ENCODE results near the gene GOPC. TPM values are rescaled to one million over a fixed set of nuclear protein-coding genes. Genes with fewer than 3 reads are reported as not detected.

Gene GOPC
- total RNA-seq, 1 experiment from 2014 or later: 18.7 TPM

GRCh38 chr6:117637770-117638169 is 35.5 kb upstream of the GOPC start:
- ChIA-PET CTCF (no interaction called here), POLR2A (no interaction called here)
- DNase-seq (ENCODE audit: low spot score) (no peak), ATAC-seq (no peak)
- Mint-ChIP-seq H3K27ac (no peak overlapping the region), H3K4me3 (no peak overlapping the region), H3K4me1 (no peaks in the 10 kb centered on the region), H3K9me3 (peaks cover 50% of the 10 kb centered on the region), H3K36me3 (peaks cover 44% of the 10 kb centered on the region), H3K27me3 (ENCODE audit: low read depth) (no peaks in the 10 kb centered on the region; the same call in 1 of the 2 replicates)
- no peak for TF ChIP-seq RELA (CRISPR knock-in tag; IDR thresholded peaks at IDR 0.05; ENCODE audit: borderline replicate concordance)
- TF ChIP-seq, protein P1, sequence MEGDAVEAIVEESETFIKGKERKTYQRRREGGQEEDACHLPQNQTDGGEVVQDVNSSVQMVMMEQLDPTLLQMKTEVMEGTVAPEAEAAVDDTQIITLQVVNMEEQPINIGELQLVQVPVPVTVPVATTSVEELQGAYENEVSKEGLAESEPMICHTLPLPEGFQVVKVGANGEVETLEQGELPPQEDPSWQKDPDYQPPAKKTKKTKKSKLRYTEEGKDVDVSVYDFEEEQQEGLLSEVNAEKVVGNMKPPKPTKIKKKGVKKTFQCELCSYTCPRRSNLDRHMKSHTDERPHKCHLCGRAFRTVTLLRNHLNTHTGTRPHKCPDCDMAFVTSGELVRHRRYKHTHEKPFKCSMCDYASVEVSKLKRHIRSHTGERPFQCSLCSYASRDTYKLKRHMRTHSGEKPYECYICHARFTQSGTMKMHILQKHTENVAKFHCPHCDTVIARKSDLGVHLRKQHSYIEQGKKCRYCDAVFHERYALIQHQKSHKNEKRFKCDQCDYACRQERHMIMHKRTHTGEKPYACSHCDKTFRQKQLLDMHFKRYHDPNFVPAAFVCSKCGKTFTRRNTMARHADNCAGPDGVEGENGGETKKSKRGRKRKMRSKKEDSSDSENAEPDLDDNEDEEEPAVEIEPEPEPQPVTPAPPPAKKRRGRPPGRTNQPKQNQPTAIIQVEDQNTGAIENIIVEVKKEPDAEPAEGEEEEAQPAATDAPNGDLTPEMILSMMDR (IDR thresholded peaks at IDR 0.05): no peak

DNA sequence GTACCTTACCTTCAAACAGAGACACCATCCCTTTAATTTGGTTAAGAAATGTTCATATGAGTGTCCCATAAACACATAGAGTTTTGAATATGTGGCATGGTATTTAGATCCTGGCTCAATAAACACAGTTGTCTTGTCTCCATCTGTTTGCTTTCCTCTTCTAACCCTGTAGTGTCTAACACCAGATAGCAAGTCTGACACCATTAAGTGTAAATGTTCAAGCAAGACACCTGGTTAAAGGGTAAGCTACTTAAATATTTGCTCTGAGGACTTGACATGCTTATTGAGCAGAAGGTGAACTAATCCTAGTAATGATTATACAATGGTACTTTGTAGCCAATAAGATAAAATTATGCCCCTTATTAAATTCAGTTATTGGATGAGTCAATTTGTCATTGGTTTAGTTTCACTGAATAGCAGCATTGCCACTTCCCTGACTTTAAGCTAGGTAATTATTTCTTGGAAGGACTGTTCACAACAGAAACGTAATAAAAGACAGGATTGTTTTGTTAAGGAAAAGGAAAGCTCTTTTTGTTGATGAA is 26.9 kb upstream of the GOPC start:
- POLR2A ChIA-PET: no interaction called here
- Mint-ChIP-seq H3K4me3 (no peak overlapping the region), H3K27ac (no peak overlapping the region), H3K36me3 (peaks cover 64% of the 10 kb centered on the region), H3K27me3 (ENCODE audit: low read depth) (peaks cover 2% of the 10 kb centered on the region; the same call in 1 of the 2 replicates), H3K4me1 (no peaks in the 10 kb centered on the region), H3K9me3 (peaks cover 70% of the 10 kb centered on the region)
- no peak for DNase-seq (ENCODE audit: low spot score)
- no peak for ATAC-seq
- CTCF ChIA-PET: no interaction called here
- TF ChIP-seq ZNF138 (CRISPR knock-in tag; conservative IDR thresholded peaks at IDR 0.05) (no peak), ZNF317 (CRISPR knock-in tag; IDR thresholded peaks at IDR 0.05; ENCODE audit: borderline replicate concordance, low read depth) (no peak), SP1 (CRISPR knock-in tag; conservative IDR thresholded peaks at IDR 0.05) (no peak), NR3C1 (CRISPR knock-in tag; conservative IDR thresholded peaks at IDR 0.05; ENCODE audit: low read depth) (no peak), CREM (CRISPR knock-in tag; IDR thresholded peaks at IDR 0.05) (no peak), GTF2I (CRISPR knock-in tag; conservative IDR thresholded peaks at IDR 0.05) (no peak), HMGA2 (CRISPR knock-in tag; IDR thresholded peaks at IDR 0.05) (no peak), ZNF416 (CRISPR knock-in tag; IDR thresholded peaks at IDR 0.05) (no peak), SMAD4 (CRISPR knock-in tag; IDR thresholded peaks at IDR 0.05) (no peak), TCF7 (CRISPR knock-in tag; IDR thresholded peaks at IDR 0.05; ENCODE audit: low read depth) (no peak), ELF4 (CRISPR knock-in tag; IDR thresholded peaks at IDR 0.05; ENCODE audit: low read depth) (no peak)
- TF ChIP-seq, protein P2, sequence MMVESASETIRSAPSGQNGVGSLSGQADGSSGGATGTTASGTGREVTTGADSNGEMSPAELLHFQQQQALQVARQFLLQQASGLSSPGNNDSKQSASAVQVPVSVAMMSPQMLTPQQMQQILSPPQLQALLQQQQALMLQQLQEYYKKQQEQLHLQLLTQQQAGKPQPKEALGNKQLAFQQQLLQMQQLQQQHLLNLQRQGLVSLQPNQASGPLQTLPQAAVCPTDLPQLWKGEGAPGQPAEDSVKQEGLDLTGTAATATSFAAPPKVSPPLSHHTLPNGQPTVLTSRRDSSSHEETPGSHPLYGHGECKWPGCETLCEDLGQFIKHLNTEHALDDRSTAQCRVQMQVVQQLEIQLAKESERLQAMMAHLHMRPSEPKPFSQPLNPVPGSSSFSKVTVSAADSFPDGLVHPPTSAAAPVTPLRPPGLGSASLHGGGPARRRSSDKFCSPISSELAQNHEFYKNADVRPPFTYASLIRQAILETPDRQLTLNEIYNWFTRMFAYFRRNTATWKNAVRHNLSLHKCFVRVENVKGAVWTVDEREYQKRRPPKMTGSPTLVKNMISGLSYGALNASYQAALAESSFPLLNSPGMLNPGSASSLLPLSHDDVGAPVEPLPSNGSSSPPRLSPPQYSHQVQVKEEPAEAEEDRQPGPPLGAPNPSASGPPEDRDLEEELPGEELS (CRISPR knock-in tag; IDR thresholded peaks at IDR 0.05): no peak
- TF ChIP-seq, protein P3, sequence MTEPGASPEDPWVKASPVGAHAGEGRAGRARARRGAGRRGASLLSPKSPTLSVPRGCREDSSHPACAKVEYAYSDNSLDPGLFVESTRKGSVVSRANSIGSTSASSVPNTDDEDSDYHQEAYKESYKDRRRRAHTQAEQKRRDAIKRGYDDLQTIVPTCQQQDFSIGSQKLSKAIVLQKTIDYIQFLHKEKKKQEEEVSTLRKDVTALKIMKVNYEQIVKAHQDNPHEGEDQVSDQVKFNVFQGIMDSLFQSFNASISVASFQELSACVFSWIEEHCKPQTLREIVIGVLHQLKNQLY (CRISPR knock-in tag; IDR thresholded peaks at IDR 0.05): no peak
- TF ChIP-seq, protein P4, sequence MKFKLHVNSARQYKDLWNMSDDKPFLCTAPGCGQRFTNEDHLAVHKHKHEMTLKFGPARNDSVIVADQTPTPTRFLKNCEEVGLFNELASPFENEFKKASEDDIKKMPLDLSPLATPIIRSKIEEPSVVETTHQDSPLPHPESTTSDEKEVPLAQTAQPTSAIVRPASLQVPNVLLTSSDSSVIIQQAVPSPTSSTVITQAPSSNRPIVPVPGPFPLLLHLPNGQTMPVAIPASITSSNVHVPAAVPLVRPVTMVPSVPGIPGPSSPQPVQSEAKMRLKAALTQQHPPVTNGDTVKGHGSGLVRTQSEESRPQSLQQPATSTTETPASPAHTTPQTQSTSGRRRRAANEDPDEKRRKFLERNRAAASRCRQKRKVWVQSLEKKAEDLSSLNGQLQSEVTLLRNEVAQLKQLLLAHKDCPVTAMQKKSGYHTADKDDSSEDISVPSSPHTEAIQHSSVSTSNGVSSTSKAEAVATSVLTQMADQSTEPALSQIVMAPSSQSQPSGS (CRISPR knock-in tag; IDR thresholded peaks at IDR 0.05; ENCODE audit: borderline replicate concordance, low read depth): no peak
- TF ChIP-seq, protein P5, sequence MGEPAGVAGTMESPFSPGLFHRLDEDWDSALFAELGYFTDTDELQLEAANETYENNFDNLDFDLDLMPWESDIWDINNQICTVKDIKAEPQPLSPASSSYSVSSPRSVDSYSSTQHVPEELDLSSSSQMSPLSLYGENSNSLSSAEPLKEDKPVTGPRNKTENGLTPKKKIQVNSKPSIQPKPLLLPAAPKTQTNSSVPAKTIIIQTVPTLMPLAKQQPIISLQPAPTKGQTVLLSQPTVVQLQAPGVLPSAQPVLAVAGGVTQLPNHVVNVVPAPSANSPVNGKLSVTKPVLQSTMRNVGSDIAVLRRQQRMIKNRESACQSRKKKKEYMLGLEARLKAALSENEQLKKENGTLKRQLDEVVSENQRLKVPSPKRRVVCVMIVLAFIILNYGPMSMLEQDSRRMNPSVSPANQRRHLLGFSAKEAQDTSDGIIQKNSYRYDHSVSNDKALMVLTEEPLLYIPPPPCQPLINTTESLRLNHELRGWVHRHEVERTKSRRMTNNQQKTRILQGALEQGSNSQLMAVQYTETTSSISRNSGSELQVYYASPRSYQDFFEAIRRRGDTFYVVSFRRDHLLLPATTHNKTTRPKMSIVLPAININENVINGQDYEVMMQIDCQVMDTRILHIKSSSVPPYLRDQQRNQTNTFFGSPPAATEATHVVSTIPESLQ (CRISPR knock-in tag; IDR thresholded peaks at IDR 0.05): no peak
- TF ChIP-seq, protein P6, sequence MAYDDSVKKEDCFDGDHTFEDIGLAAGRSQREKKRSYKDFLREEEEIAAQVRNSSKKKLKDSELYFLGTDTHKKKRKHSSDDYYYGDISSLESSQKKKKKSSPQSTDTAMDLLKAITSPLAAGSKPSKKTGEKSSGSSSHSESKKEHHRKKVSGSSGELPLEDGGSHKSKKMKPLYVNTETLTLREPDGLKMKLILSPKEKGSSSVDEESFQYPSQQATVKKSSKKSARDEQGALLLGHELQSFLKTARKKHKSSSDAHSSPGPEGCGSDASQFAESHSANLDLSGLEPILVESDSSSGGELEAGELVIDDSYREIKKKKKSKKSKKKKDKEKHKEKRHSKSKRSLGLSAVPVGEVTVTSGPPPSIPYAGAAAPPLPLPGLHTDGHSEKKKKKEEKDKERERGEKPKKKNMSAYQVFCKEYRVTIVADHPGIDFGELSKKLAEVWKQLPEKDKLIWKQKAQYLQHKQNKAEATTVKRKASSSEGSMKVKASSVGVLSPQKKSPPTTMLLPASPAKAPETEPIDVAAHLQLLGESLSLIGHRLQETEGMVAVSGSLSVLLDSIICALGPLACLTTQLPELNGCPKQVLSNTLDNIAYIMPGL (CRISPR knock-in tag; IDR thresholded peaks at IDR 0.05): no peak
